Measurements from ENCODE around the gene CRIP3. TPM values are rescaled to one million over a fixed set of nuclear protein-coding genes. Genes with fewer than 3 reads are reported as not detected.

The CRIP3 gene
- total RNA-seq, 1 experiment from 2014 or later, result 44.7 TPM

DNA sequence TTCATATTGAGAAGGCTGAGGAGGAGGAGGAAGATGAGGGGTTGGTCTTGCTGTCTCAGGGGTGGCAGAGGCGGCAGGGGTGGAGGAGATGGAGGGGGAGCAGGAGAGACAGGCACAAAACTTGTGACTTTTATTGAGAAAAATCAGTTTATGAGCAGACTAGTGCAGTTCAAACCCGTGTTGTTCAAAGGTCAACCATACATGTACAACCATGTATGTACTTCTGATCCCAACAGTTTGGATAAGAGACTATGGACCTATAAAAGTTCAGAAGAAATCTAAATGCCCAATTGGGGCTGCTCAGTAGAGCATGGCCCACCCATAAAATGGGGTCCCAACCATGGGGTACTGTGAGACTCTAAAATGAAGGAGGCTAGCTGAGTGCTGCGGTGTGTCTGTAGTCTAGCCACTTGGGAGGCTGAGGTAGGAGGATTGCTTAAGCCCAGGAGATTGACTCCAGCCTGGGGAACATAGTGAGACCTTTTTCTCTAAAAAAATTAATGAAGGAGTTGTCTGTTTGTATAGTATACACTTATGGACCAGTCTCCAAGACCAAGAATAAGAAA is 18.2 kb downstream of the CRIP3 start:
- ChIA-PET CTCF (no interaction called here), POLR2A (no interaction called here)
- no peaks in the 10 kb centered on the region for H3K36me3 Mint-ChIP-seq
- H3K4me1 Mint-ChIP-seq, result peaks cover 7% of the 10 kb centered on the region
- no peaks in the 10 kb centered on the region for H3K9me3 Mint-ChIP-seq
- peaks cover 19% of the 10 kb centered on the region for H3K27me3 Mint-ChIP-seq (ENCODE audit: low read depth)
- ATAC-seq, result no peak
- no peak overlapping the region for H3K27ac Mint-ChIP-seq
- H3K4me3 Mint-ChIP-seq, result no peak overlapping the region
- no peak for DNase-seq (ENCODE audit: low spot score)
- no peak for TF ChIP-seq ESRRA (CRISPR knock-in tag; IDR thresholded peaks at IDR 0.05; ENCODE audit: borderline replicate concordance)
- TF ChIP-seq HMGA2 (CRISPR knock-in tag; IDR thresholded peaks at IDR 0.05), result no peak
- TF ChIP-seq, protein P1, sequence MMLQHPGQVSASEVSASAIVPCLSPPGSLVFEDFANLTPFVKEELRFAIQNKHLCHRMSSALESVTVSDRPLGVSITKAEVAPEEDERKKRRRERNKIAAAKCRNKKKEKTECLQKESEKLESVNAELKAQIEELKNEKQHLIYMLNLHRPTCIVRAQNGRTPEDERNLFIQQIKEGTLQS (CRISPR knock-in tag; conservative IDR thresholded peaks at IDR 0.05), result no peak
- no peak for TF ChIP-seq GABPB1 (CRISPR knock-in tag; IDR thresholded peaks at IDR 0.05)
- TF ChIP-seq CBFB (CRISPR knock-in tag; IDR thresholded peaks at IDR 0.05; ENCODE audit: low read depth), result no peak
- TF ChIP-seq, protein P2, sequence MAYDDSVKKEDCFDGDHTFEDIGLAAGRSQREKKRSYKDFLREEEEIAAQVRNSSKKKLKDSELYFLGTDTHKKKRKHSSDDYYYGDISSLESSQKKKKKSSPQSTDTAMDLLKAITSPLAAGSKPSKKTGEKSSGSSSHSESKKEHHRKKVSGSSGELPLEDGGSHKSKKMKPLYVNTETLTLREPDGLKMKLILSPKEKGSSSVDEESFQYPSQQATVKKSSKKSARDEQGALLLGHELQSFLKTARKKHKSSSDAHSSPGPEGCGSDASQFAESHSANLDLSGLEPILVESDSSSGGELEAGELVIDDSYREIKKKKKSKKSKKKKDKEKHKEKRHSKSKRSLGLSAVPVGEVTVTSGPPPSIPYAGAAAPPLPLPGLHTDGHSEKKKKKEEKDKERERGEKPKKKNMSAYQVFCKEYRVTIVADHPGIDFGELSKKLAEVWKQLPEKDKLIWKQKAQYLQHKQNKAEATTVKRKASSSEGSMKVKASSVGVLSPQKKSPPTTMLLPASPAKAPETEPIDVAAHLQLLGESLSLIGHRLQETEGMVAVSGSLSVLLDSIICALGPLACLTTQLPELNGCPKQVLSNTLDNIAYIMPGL (CRISPR knock-in tag; IDR thresholded peaks at IDR 0.05), result no peak

DNA sequence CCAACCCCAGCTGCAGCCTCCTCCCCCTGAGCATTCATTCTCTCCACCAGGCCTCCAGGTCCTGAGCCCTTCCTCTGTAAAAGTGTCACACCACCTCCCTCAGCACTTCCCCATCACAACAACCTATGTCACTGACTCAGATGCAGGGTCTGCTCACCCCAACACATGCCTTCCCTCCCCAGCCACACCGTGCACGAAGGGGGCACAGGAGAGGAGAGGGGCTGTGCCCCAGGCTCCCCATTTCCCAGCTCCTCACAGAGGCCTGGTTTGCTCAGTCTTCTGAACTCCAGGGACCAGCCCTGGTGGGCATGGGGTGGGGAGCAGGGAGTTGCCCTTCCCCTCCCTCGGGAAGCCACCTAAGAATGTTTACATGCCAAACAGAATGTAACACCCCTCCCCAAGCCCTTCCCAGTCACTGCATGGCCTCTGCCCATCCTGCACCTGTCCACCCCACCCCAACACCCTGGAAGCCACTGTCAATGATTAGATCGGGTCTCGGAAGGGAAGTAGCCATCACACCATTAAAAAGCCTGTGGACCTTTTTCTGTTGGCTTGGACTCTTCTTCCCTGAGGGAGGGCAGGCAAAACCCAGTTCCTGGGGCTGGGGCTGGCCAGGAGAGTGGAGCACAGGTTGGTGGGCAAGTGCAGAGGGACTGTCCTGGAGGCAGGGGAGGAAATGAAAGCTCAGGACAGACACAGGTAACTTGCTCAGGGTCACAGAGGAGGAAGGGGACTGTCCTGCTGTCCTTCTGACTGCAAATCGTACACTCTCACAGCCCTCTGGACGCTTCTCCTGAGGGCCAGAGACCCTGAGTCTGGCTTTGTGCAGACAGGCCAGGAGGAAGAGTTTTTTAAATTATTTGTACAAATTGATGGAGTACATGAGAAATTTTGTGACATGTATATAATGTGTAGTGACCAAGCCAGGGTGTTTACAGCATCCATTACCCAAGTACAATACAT is 20.6 kb downstream of the CRIP3 start:
- Mint-ChIP-seq H3K4me3 (no peak overlapping the region), H3K27ac (no peak overlapping the region), H3K27me3 (ENCODE audit: low read depth) (peaks cover 21% of the 10 kb centered on the region), H3K9me3 (no peaks in the 10 kb centered on the region), H3K4me1 (peaks cover 7% of the 10 kb centered on the region), H3K36me3 (no peaks in the 10 kb centered on the region)
- no peak for TF ChIP-seq TP53 (CRISPR knock-in tag; IDR thresholded peaks at IDR 0.05)
- TF ChIP-seq NR2C2 (CRISPR knock-in tag; IDR thresholded peaks at IDR 0.05), result no peak
- TF ChIP-seq NR1H2 (CRISPR knock-in tag; IDR thresholded peaks at IDR 0.05), result no peak
- TF ChIP-seq CREM (CRISPR knock-in tag; IDR thresholded peaks at IDR 0.05), result no peak
- no peak for TF ChIP-seq IRF2 (CRISPR knock-in tag; IDR thresholded peaks at IDR 0.05; ENCODE audit: borderline replicate concordance, low read depth)
- TF ChIP-seq ELF4 (CRISPR knock-in tag; IDR thresholded peaks at IDR 0.05; ENCODE audit: low read depth), result no peak
- ChIA-PET CTCF (interaction anchor here (0.5 to 3.7 kb wide), 35 partner anchors 9 to 716 kb away, joined by 3 to 53 read pairs (median 4); partner anchors contain the start of genes CRIP3, DNPH1, KLHDC3 and SLC22A7), POLR2A (interaction anchor here (0.7 to 1.9 kb wide), 4 partner anchors 9 to 212 kb away, joined by 3 to 8 read pairs (median 5); partner anchors contain the start of genes CRIP3, DLK2, PTK7 and SLC22A7)
- no peak for ATAC-seq
- DNase-seq (ENCODE audit: low spot score), result no peak

DNA sequence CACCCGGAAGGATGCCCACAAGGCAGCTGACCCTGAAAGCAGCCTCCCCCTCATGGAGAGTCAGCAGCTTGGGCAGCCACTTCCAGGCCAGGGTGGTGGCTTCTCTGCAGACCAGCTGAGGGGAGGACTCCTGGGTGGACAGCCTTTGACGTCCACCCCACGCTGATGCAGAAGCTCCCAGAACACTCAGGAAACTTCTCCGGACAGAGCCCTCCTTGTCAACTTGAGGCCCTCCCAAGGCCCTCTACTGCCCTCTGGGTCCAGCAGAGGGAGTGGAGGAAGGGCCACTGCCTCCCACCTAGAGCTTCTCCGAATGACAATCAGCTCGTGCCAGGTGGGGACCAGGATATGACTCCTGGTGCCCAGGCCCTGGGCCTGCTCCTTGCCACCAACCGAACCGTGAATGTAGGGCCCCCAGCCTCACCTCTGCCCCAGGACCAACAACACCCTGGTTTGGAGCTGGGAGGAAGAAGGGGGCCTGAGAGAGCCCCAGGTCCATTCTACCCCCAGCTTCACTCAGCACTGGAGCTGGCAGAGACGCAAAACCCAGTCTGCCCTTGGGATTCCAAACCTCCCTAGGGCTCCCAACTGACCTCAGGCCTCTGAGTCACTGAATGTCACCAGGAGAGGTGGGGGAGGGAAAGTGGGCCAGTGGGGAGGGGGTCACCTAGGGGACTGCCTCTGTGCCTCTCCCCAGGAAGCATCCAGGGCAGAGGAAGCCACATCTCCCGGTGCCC is 21.5 kb downstream of the CRIP3 start:
- Mint-ChIP-seq H3K4me1 (peaks cover 7% of the 10 kb centered on the region), H3K27me3 (ENCODE audit: low read depth) (peaks cover 21% of the 10 kb centered on the region), H3K4me3 (0 out of 2 replicates have a peak overlapping the region, but pooled peaks have one; percentile 40), H3K36me3 (no peaks in the 10 kb centered on the region), H3K27ac (no peak overlapping the region), H3K9me3 (no peaks in the 10 kb centered on the region)
- CTCF ChIA-PET, result interaction anchor here (0.5 to 3.7 kb wide), 35 partner anchors 9 to 715 kb away, joined by 3 to 53 read pairs (median 4); partner anchors contain the start of genes CRIP3, DNPH1, KLHDC3 and SLC22A7
- DNase-seq (ENCODE audit: low spot score) (no peak), ATAC-seq (peak; percentile 59)
- POLR2A ChIA-PET, result interaction anchor here (0.7 to 1.9 kb wide), 5 partner anchors 10 to 211 kb away, joined by 3 to 8 read pairs (median 6); partner anchors contain the start of genes CRIP3, CUL9, DLK2 and PTK7
- TF ChIP-seq, protein P2 (CRISPR knock-in tag; IDR thresholded peaks at IDR 0.05), result no peak
- no peak for TF ChIP-seq SOX15 (CRISPR knock-in tag; IDR thresholded peaks at IDR 0.05)
- TF ChIP-seq, protein P3, sequence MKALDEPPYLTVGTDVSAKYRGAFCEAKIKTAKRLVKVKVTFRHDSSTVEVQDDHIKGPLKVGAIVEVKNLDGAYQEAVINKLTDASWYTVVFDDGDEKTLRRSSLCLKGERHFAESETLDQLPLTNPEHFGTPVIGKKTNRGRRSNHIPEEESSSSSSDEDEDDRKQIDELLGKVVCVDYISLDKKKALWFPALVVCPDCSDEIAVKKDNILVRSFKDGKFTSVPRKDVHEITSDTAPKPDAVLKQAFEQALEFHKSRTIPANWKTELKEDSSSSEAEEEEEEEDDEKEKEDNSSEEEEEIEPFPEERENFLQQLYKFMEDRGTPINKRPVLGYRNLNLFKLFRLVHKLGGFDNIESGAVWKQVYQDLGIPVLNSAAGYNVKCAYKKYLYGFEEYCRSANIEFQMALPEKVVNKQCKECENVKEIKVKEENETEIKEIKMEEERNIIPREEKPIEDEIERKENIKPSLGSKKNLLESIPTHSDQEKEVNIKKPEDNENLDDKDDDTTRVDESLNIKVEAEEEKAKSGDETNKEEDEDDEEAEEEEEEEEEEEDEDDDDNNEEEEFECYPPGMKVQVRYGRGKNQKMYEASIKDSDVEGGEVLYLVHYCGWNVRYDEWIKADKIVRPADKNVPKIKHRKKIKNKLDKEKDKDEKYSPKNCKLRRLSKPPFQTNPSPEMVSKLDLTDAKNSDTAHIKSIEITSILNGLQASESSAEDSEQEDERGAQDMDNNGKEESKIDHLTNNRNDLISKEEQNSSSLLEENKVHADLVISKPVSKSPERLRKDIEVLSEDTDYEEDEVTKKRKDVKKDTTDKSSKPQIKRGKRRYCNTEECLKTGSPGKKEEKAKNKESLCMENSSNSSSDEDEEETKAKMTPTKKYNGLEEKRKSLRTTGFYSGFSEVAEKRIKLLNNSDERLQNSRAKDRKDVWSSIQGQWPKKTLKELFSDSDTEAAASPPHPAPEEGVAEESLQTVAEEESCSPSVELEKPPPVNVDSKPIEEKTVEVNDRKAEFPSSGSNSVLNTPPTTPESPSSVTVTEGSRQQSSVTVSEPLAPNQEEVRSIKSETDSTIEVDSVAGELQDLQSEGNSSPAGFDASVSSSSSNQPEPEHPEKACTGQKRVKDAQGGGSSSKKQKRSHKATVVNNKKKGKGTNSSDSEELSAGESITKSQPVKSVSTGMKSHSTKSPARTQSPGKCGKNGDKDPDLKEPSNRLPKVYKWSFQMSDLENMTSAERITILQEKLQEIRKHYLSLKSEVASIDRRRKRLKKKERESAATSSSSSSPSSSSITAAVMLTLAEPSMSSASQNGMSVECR (CRISPR knock-in tag; IDR thresholded peaks at IDR 0.05; ENCODE audit: borderline replicate concordance), result no peak
- TF ChIP-seq HMGA2 (CRISPR knock-in tag; IDR thresholded peaks at IDR 0.05), result no peak
- no peak for TF ChIP-seq ZNF219 (CRISPR knock-in tag; IDR thresholded peaks at IDR 0.05; ENCODE audit: borderline replicate concordance)
- TF ChIP-seq, protein P4, sequence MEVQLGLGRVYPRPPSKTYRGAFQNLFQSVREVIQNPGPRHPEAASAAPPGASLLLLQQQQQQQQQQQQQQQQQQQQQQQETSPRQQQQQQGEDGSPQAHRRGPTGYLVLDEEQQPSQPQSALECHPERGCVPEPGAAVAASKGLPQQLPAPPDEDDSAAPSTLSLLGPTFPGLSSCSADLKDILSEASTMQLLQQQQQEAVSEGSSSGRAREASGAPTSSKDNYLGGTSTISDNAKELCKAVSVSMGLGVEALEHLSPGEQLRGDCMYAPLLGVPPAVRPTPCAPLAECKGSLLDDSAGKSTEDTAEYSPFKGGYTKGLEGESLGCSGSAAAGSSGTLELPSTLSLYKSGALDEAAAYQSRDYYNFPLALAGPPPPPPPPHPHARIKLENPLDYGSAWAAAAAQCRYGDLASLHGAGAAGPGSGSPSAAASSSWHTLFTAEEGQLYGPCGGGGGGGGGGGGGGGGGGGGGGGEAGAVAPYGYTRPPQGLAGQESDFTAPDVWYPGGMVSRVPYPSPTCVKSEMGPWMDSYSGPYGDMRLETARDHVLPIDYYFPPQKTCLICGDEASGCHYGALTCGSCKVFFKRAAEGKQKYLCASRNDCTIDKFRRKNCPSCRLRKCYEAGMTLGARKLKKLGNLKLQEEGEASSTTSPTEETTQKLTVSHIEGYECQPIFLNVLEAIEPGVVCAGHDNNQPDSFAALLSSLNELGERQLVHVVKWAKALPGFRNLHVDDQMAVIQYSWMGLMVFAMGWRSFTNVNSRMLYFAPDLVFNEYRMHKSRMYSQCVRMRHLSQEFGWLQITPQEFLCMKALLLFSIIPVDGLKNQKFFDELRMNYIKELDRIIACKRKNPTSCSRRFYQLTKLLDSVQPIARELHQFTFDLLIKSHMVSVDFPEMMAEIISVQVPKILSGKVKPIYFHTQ (CRISPR knock-in tag; IDR thresholded peaks at IDR 0.05), result no peak
- TF ChIP-seq ESRRA (CRISPR knock-in tag; IDR thresholded peaks at IDR 0.05; ENCODE audit: borderline replicate concordance), result no peak

Data from WTC11 (cell line).